ENCODE data around the gene PINLYP.

Gene PINLYP

DNA sequence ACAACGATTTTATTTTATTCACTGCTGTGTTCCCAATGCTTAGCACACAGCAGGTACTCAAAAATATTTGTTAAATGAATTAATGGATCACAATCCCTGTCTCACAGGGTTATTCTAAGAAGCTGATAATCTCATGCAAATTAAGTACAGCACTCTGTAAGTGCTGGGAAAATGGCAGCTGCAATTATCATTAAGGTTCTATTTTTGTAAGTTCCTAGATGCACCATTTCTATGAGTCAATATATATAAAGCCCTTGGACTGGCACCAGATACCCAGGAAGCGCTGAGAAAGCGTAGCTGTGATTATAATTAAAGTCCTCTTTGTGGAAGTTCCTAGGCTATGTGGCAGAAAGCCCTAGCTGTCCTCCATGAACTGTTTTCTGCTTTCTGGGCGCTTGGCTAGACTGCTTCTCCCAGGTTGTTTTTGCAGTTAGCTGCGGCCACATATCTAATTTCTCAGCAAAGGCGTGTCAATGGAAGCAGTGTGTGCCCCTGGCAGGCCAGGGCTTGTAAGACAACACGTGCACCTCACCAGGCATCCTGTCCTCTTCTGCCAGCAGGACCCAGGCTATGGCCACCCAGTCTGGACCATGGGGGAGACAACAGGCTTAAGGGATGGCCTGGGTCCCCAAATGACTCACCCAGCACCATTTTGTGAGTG, 31.1 kb downstream of the PINLYP start:
- no CpG with 5 or more reads among the region's 7 CpGs for WGBS (ENCODE audit: extremely low coverage, insufficient coverage, insufficient read length)
- H4K8ac ChIP-seq (ENCODE audit: low read depth, low read length): no peak overlapping the region
- no peak overlapping the region for H3K9ac ChIP-seq (ENCODE audit: low read length)

DNA sequence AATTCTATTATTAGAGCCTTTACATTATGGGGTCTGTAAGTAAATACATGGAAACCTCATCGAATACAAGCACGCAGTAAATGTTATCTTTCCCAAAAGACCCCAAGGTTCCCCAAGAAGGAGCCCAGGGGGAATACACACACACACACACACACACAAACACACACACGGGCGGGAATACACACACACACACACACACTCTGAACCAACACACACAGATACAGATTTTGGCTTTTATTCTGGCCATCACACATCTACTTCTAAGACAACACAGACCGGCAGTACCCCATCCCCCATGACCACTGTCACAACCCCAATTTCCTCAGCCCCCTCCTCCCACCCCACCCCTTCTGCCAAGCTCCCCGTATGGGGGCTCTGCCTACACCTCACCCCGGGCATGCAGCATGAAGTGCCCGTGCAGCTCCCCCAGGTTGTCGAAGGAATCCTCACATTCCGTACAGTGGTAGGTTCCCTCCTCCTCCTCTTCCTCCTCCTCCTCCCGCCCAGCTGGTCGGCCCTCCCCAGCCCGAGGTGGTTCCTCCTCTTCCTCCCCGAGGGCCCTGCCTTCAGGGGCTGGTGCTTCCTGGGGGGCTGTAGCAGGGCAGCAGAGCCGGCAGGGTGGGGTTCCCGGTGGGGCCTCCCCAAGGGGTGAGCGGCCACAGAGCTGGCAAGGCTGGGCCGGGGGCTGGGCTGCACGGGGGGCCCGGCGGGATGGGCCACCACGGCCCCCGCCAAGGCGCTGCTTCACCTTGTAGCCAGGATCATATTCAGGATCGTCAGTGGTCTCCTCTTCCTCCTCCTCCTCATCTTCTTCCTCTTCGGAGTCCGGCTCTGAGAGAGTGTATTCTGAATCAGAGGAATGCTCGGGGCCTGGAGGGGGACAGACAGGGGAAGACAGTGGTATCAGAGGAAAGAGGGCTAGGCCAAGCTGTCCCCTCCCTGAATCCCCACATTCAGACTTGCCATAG, 31.9 kb downstream of the PINLYP start:
- Histone ChIP-seq H3K27me3 (ENCODE audit: insufficient read depth, low read length) (no peaks in the 10 kb centered on the region), H3K23ac (ENCODE audit: low read length) (no peak overlapping the region), H3K18ac (ENCODE audit: low read length) (no peak overlapping the region), H3K79me1 (ENCODE audit: low read length) (no peaks in the 10 kb centered on the region), H3K4me1 (ENCODE audit: control insufficient read depth in 1 of 2, insufficient read depth in 2 of 2, low read length in 2 of 2) (no peaks in the 10 kb centered on the region), H3K79me2 (ENCODE audit: control insufficient read depth, insufficient read depth, low read length, poor library complexity) (no peaks in the 10 kb centered on the region), H4K12ac (ENCODE audit: low read depth, low read length) (no peak overlapping the region), H3K4me2 (ENCODE audit: low read length) (no peak overlapping the region), H2BK5ac (ENCODE audit: low read depth, low read length, poor library complexity) (no peak overlapping the region), H3K27ac (ENCODE audit: low read depth, low read length) (no peak overlapping the region), H3K4me3 (ENCODE audit: low read depth, low read length) (no peak overlapping the region), H2BK12ac (ENCODE audit: low read length) (no peak overlapping the region), H3K9ac (ENCODE audit: low read length) (no peak overlapping the region), H2AK5ac (ENCODE audit: low read length) (no peak overlapping the region), H3K9me3 (ENCODE audit: insufficient read depth, low read depth, low read length) (peaks cover 1% of the 10 kb centered on the region), H2AFZ (ENCODE audit: insufficient read depth, low read length, poor library complexity) (no peak overlapping the region), H2BK120ac (ENCODE audit: insufficient read depth, low read length, poor library complexity) (no peak overlapping the region), H4K91ac (ENCODE audit: low read depth, low read length) (no peak overlapping the region), H3K14ac (ENCODE audit: low read length) (no peak overlapping the region), H3K4ac (ENCODE audit: low read depth, low read length) (no peak overlapping the region), H3K36me3 (ENCODE audit: control insufficient read depth in 1 of 2, insufficient read depth in 2 of 2, low read length in 2 of 2) (peaks cover 18 to 32% of the 10 kb centered on the region in 2 experiments), H4K8ac (ENCODE audit: low read depth, low read length) (no peak overlapping the region)
- no CpG with 5 or more reads among the region's 28 CpGs for WGBS (ENCODE audit: extremely low coverage, insufficient coverage, insufficient read length)
- DNase-seq: no peak

More for the DNA sequence above, 31.1 kb downstream of the PINLYP start:
- H3K79me2 ChIP-seq (ENCODE audit: control insufficient read depth, insufficient read depth, low read length, poor library complexity): no peaks in the 10 kb centered on the region
- H3K4me2 ChIP-seq (ENCODE audit: low read length): no peak overlapping the region
- H4K12ac ChIP-seq (ENCODE audit: low read depth, low read length): no peak overlapping the region
- H3K27me3 ChIP-seq (ENCODE audit: insufficient read depth, low read length): no peaks in the 10 kb centered on the region
- peaks cover 1% of the 10 kb centered on the region for H3K9me3 ChIP-seq (ENCODE audit: insufficient read depth, low read depth, low read length)
- no peak overlapping the region for H2BK120ac ChIP-seq (ENCODE audit: insufficient read depth, low read length, poor library complexity)
- H2AFZ ChIP-seq (ENCODE audit: insufficient read depth, low read length, poor library complexity): no peak overlapping the region
- no peak overlapping the region for H3K4ac ChIP-seq (ENCODE audit: low read depth, low read length)
- H2BK12ac ChIP-seq (ENCODE audit: low read length): no peak overlapping the region
- no peak overlapping the region for H3K23ac ChIP-seq (ENCODE audit: low read length)
- no peak overlapping the region for H3K4me3 ChIP-seq (ENCODE audit: low read depth, low read length)
- H3K36me3 ChIP-seq (ENCODE audit: control insufficient read depth in 1 of 2, insufficient read depth in 2 of 2, low read length in 2 of 2): peaks cover 13 to 29% of the 10 kb centered on the region in 2 experiments
- no peak overlapping the region for H4K91ac ChIP-seq (ENCODE audit: low read depth, low read length)
- no peak overlapping the region for H2AK5ac ChIP-seq (ENCODE audit: low read length)
- H3K18ac ChIP-seq (ENCODE audit: low read length): no peak overlapping the region
- no peaks in the 10 kb centered on the region for H3K79me1 ChIP-seq (ENCODE audit: low read length)
- no peak overlapping the region for H3K14ac ChIP-seq (ENCODE audit: low read length)
- H3K4me1 ChIP-seq (ENCODE audit: control insufficient read depth in 1 of 2, insufficient read depth in 2 of 2, low read length in 2 of 2): no peaks in the 10 kb centered on the region
- DNase-seq: no peak
- no peak overlapping the region for H2BK5ac ChIP-seq (ENCODE audit: low read depth, low read length, poor library complexity)
- H3K27ac ChIP-seq (ENCODE audit: low read depth, low read length): no peak overlapping the region

DNA sequence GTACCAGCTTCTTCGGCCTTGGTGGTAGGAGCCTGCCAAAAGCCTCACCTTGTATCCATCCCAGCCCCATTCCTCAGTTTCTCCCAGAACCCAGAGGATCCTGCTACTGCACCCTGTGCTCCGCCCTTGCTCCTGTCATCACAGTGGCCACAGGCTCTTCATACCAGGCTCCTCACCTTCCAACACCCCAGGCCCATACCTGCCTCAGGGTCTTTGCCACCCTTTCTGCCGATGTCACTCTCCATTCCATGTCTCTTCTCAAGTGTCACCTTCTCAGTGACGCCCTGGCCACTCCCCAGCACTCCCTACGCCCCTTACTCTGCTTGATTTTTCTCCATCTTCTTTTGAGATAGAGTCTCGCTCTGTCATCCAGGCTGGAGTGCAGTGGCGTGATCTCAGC, 34.3 kb downstream of the PINLYP start:
- H3K27me3 ChIP-seq (ENCODE audit: insufficient read depth, low read length): no peaks in the 10 kb centered on the region

DNA sequence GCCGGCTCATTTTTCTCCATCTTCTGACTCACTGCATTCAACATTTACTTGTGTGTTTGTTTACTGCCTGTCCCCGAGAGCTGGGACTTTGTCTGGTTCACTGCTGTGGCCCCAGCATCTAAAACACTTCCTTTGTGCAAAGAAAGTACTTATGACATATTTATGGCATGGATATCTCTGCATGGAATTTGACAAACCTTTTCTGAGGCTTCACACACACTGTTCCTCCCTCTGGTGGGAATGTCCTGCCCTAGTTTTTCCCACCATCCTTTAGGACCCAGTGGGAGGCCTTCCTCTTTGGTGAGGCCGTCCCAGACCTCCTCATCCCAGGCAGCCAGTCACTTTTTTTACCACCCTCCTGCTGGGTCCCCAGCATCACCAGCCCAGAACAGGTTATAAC, 34.9 kb downstream of the PINLYP start:
- Histone ChIP-seq H3K79me2 (ENCODE audit: control insufficient read depth, insufficient read depth, low read length, poor library complexity) (no peaks in the 10 kb centered on the region), H2AFZ (ENCODE audit: insufficient read depth, low read length, poor library complexity) (no peak overlapping the region), H3K27ac (ENCODE audit: low read depth, low read length) (no peak overlapping the region), H3K14ac (ENCODE audit: low read length) (no peak overlapping the region), H3K9me3 (ENCODE audit: insufficient read depth, low read depth, low read length) (peaks cover 1% of the 10 kb centered on the region), H3K4me2 (ENCODE audit: low read length) (no peak overlapping the region), H4K91ac (ENCODE audit: low read depth, low read length) (no peak overlapping the region), H4K12ac (ENCODE audit: low read depth, low read length) (no peak overlapping the region), H3K4ac (ENCODE audit: low read depth, low read length) (no peak overlapping the region), H3K18ac (ENCODE audit: low read length) (no peak overlapping the region), H2BK12ac (ENCODE audit: low read length) (no peak overlapping the region), H2BK5ac (ENCODE audit: low read depth, low read length, poor library complexity) (no peak overlapping the region), H4K8ac (ENCODE audit: low read depth, low read length) (no peak overlapping the region), H3K4me3 (ENCODE audit: low read depth, low read length) (no peak overlapping the region), H3K4me1 (ENCODE audit: control insufficient read depth in 1 of 2, insufficient read depth in 2 of 2, low read length in 2 of 2) (no peaks in the 10 kb centered on the region), H3K9ac (ENCODE audit: low read length) (no peak overlapping the region), H3K23ac (ENCODE audit: low read length) (no peak overlapping the region), H3K36me3 (ENCODE audit: control insufficient read depth in 1 of 2, insufficient read depth in 2 of 2, low read length in 2 of 2) (peaks cover 34 to 50% of the 10 kb centered on the region in 2 experiments), H3K27me3 (ENCODE audit: insufficient read depth, low read length) (no peaks in the 10 kb centered on the region), H3K79me1 (ENCODE audit: low read length) (no peaks in the 10 kb centered on the region), H2BK120ac (ENCODE audit: insufficient read depth, low read length, poor library complexity) (no peak overlapping the region), H2AK5ac (ENCODE audit: low read length) (no peak overlapping the region)
- no CpG with 5 or more reads among the region's 3 CpGs for WGBS (ENCODE audit: extremely low coverage, insufficient coverage, insufficient read length)
- no peak for DNase-seq

More for the DNA sequence above, 34.3 kb downstream of the PINLYP start:
- no peaks in the 10 kb centered on the region for H3K79me1 ChIP-seq (ENCODE audit: low read length)
- H3K14ac ChIP-seq (ENCODE audit: low read length): no peak overlapping the region
- no peak overlapping the region for H3K4me3 ChIP-seq (ENCODE audit: low read depth, low read length)
- no peak overlapping the region for H3K9ac ChIP-seq (ENCODE audit: low read length)
- no peak for DNase-seq
- H2BK5ac ChIP-seq (ENCODE audit: low read depth, low read length, poor library complexity): no peak overlapping the region
- no peak overlapping the region for H2AK5ac ChIP-seq (ENCODE audit: low read length)
- H3K36me3 ChIP-seq (ENCODE audit: control insufficient read depth in 1 of 2, insufficient read depth in 2 of 2, low read length in 2 of 2): peaks cover 34 to 50% of the 10 kb centered on the region in 2 experiments
- no peak overlapping the region for H4K12ac ChIP-seq (ENCODE audit: low read depth, low read length)
- no peak overlapping the region for H3K18ac ChIP-seq (ENCODE audit: low read length)
- no peak overlapping the region for H2BK120ac ChIP-seq (ENCODE audit: insufficient read depth, low read length, poor library complexity)
- no CpG with 5 or more reads among the region's 7 CpGs for WGBS (ENCODE audit: extremely low coverage, insufficient coverage, insufficient read length)
- peaks cover 1% of the 10 kb centered on the region for H3K9me3 ChIP-seq (ENCODE audit: insufficient read depth, low read depth, low read length)
- H3K23ac ChIP-seq (ENCODE audit: low read length): no peak overlapping the region
- H3K4me2 ChIP-seq (ENCODE audit: low read length): no peak overlapping the region
- H3K4ac ChIP-seq (ENCODE audit: low read depth, low read length): no peak overlapping the region
- H3K27ac ChIP-seq (ENCODE audit: low read depth, low read length): no peak overlapping the region
- H2BK12ac ChIP-seq (ENCODE audit: low read length): no peak overlapping the region
- H4K91ac ChIP-seq (ENCODE audit: low read depth, low read length): no peak overlapping the region
- no peaks in the 10 kb centered on the region for H3K79me2 ChIP-seq (ENCODE audit: control insufficient read depth, insufficient read depth, low read length, poor library complexity)
- H3K4me1 ChIP-seq (ENCODE audit: control insufficient read depth in 1 of 2, insufficient read depth in 2 of 2, low read length in 2 of 2): no peaks in the 10 kb centered on the region
- H4K8ac ChIP-seq (ENCODE audit: low read depth, low read length): no peak overlapping the region
- H2AFZ ChIP-seq (ENCODE audit: insufficient read depth, low read length, poor library complexity): no peak overlapping the region

All from trophoblast cell (in vitro differentiated cells and primary cell).